GM19193 (cell line): Measurements from ENCODE around the gene ADAMTSL5.

Experiments
- POLR2A ChIP-seq: IDR thresholded peaks from 4 replicates; pipeline ENCODE4 v1.6.1; 2011; ENCODE audit not compliant: insufficient read depth, insufficient read length; ENCODE audit errors: extremely low read depth

Gene ADAMTSL5

GRCh38 chr19:1534972-1535371, 22.2 kb upstream of the ADAMTSL5 start:
- TF ChIP-seq POLR2A: no peak

GRCh38 chr19:1533510-1534150, 20.8 kb upstream of the ADAMTSL5 start:
- TF ChIP-seq POLR2A: no peak

DNA sequence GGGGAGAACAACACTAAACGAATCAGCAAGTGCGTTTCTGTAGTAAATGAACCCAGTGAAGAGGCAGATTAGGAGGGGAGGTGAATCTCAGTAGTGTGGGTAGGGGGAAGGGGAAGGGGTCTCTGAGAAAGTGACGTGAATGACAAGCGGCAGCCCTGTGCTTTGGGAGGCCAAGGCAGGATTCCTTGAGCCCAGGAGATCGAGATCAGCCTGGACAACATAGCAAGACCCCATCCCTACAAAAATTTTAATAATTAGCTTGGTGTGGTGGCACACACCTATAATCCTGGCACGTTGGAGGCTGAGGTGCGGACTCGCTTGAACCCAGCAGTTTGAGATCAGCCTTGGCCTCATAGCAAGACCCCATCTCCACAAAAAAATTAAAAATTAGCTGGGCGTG, 19.2 kb upstream of the ADAMTSL5 start:
- no peak for TF ChIP-seq POLR2A

DNA sequence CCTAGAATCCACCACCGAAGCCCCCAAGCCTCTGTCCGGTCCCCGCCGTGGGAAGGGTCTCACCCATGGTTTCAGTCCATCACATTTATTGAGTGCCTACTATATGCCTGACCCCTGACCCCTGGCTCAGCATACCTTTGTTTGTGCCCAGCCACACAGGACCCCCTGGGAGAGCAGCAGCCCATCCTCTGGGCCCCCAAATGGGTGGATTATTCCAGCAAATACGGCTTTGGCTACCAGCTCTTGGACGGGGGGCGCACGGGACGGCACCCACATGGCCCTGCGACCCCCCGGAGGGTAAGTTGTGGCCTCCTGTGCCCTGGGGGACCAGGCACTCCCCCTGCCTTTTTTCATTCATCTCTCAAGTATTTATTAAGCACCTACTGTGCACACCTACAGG, 18.8 kb upstream of the ADAMTSL5 start:
- no peak for TF ChIP-seq POLR2A

GRCh38 chr19:1529430-1529816, 16.6 kb upstream of the ADAMTSL5 start:
- no peak for TF ChIP-seq POLR2A

- no peak for TF ChIP-seq POLR2A
Observed at GRCh38 chr19:1528596-1529429, 16.0 kb upstream of the ADAMTSL5 start.

DNA sequence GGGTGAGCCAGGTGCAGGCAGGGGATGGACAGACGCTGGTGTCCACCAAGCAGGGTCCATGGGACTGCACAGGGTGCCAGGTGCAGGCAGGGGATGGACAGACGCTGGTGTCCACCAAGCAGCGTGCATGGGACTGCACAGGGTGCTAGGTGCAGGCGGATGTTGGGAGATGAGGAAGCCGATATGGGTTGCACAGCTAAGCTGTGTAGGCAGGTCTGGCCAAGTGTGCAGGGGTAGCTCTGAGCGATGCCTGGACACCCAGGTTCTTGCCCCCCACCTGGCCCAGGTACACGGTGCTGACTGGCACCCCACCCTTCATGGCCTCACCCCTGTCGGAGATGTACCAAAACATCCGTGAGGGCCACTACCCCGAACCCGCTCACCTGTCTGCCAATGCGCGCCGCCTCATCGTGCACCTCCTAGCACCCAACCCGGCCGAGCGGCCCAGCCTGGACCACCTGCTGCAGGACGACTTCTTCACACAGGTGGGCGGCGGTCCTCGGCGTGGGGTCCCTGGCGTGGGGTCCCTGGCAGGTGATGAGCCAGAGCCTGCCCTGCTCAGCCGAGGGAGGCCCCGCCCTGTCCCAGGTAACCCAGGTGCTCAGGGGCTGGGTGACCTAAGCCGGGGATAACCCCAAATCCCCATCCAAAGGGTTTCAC, 15.0 kb upstream of the ADAMTSL5 start:
- no peak for TF ChIP-seq POLR2A

DNA sequence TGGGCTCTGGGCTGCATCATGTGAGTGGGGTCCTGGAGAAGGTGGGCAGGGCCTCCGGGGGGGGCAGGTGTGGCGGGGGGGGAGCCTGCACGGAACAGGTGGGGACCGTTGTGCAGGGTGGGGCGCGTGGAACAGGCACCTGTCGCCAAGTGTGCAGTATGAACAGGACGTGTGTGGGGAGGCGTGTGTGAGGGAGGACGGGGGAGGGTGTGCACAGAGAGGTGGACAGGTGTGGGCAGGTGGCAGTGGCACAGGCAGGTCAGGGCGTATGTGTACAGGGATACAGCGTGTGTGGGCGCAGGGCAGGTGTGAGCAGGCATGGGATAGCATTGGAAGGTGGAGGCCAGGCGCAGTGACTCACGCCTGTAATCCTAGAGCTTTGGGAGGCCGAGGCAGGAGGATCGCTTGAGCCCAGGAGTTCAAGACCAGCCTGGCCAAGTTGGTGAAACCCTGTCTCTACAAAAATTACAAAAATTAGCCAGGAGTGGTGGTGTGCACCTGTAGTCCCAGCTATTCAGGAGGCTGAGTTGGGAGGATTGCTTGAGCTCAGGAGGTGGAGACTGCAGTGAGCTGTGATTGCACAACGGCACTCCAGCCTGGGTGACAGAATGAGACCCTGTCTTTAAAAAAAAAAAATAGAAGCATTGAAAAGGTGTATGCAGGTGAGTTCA, 14.3 kb upstream of the ADAMTSL5 start:
- no peak for TF ChIP-seq POLR2A

DNA sequence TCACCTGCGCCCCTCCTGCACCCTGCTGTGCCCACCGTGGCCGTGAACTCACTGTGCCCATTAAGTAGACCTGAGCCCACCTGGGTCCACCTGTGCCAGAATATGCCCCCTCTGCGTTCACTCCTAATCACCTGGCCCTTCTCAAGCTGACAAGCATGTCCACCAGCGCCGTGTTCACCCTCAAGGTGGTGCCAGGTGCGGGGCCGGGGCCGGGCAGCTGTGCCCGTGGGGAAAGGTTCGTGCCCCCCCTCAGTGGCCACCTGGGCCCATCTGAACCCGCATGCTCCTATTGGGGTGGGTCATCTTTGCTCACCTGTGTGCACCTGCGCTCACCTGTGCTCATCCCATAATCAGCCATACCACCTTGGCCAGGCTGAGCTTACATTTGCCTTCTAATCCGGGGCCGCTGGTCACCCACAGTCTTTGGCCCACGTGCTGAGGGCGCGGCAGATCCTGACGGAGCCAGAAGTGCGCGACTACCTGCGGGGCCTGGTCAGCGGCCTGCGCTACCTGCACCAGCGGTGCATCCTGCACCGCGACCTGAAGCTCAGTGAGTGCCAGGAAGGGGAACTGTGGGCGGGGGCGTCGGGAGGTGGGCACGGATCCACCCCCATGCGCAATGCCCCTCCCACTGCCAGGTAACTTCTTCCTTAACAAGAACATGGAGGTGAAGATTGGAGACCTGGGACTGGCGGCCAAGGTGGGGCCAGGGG, 13.4 kb upstream of the ADAMTSL5 start:
- no peak for TF ChIP-seq POLR2A

GRCh38 chr19:1525343-1525742, 12.5 kb upstream of the ADAMTSL5 start:
- TF ChIP-seq POLR2A: no peak

- no peak for TF ChIP-seq POLR2A
Observed at GRCh38 chr19:1524972-1525325, 12.1 kb upstream of the ADAMTSL5 start.

DNA sequence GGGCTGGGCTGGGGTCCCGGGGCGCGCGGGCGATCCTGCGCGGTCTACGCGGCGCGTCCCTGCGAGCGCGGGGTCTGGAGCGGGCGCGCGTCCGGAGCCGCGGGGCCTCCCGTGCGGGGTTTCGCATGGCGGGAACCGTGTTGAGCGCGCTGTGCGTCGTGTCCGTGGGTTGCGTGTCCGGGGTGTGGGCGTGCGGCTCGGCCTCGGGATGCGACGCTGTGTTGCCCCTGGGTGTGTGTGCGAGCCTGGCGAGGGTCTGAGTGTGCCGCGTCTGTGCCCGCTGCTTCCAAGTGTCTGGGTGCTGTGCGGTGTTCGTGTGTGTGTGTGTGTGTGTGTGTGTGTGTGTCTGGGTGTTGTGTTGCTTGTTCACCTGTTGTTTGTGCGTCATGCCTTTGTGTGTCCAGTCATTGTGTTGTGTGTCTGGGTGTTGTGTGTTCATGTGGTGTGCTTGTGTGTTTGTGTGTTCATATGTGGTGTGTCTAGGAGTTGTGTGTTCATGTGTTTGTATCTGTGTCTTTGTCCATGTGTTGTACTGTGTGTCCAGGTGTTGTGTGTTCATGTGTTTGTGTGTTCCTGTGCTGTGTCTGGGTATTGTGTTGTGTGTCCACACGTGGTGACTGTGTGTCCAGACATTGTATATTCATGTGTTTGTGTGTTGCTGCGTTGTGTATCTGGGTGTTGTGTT, 11.6 kb upstream of the ADAMTSL5 start:
- no peak for TF ChIP-seq POLR2A

- no peak for TF ChIP-seq POLR2A
Observed at GRCh38 chr19:1523412-1524286, 10.8 kb upstream of the ADAMTSL5 start, which contains the start of gene PLK5. Gene PLK5 (plus strand): TSS chr19:1524077. CDS start chr19:1526997, 2,920 bp downstream.
